Measurements from ENCODE around the gene SHKBP1.
A peak's percentile ranks its signal among the peaks of the same experiment; 100 is the strongest.
"Not testable (repeated sequence)": the region's sequence is repeated elsewhere in the genome, so short reads cannot be mapped to it uniquely, and the experiment has no call there.

The SHKBP1 gene

GRCh38 chr19:40576585-40577451 is at the start of gene SHKBP1:
Gene SHKBP1 (plus strand): TSS chr19:40576873. CDS start chr19:40576900, 27 bp downstream.
- peak; percentile 90 for DNase-seq

DNA sequence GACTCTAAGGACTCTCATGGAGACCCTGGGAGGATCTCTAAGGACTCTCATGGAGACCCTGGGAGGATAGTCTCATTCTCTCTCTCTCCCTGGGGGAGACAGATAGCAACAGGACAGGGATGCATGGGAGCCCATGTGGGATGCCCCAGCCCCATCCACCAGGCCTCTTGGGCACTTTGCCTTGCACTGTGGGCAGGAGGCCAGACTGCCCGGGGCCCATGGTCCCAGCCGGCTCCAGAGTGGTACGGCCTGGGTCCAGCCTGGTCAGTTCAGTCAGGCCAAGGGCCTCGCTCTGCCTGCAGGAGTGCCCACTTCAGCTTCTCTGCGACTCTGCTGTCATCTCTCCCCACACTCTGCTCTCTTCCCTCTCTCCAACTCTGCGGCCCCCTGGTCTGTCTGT is 48.6 kb upstream of the SHKBP1 start:
- no peak for DNase-seq

GRCh38 chr19:40528533-40529092 is 48.1 kb upstream of the SHKBP1 start:
- no peak for DNase-seq

- peak; percentile 79 for DNase-seq
Observed at GRCh38 chr19:40529093-40529954, 47.3 kb upstream of the SHKBP1 start.

DNA sequence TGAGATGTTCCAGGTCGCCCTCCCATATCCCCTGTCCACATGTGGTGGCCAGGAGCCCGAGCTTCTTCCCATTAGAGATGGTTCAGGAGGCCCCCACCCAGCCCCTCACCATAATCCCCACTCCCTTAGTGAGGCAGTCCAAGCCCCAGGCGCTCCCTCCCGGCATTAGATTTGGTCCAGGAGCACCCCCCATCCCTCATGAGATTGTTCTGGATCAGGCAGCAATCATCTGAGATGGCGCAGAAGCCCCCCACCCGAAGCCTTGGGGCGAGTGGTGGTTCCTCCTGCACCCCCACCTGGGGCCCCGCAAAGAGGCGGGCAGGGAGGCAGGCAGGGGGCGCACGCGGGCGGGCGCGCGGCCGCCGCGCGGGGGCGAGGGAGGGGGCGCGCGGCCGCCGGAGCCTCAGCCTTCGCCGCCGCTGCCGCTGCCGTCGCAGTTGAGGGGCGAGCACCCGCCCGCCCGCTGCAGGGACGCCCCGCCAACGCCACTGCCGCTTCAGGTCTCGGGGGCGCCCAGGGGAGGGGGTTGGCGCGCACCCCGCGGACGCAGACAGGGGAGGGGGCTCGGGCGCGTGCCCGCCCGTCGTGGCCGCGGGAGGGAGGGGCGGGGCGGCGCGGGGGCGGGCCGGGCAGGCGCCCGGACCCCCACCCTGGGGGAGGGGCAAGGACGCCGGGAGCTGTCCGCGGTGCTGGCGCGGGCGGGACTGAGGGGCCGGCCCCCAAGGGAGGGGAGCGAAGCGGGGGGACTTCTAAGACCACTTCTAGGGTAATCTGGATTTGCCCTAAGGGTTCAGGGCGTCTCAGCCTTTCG is 46.4 kb upstream of the SHKBP1 start:
- no peak for DNase-seq

- no peak for DNase-seq
Observed at GRCh38 chr19:40533508-40533907, 43.2 kb upstream of the SHKBP1 start.

- no peak for DNase-seq
Observed at GRCh38 chr19:40534148-40534547, 42.5 kb upstream of the SHKBP1 start.

- no peak for DNase-seq
Observed at GRCh38 chr19:40539070-40539469, 37.6 kb upstream of the SHKBP1 start.

DNA sequence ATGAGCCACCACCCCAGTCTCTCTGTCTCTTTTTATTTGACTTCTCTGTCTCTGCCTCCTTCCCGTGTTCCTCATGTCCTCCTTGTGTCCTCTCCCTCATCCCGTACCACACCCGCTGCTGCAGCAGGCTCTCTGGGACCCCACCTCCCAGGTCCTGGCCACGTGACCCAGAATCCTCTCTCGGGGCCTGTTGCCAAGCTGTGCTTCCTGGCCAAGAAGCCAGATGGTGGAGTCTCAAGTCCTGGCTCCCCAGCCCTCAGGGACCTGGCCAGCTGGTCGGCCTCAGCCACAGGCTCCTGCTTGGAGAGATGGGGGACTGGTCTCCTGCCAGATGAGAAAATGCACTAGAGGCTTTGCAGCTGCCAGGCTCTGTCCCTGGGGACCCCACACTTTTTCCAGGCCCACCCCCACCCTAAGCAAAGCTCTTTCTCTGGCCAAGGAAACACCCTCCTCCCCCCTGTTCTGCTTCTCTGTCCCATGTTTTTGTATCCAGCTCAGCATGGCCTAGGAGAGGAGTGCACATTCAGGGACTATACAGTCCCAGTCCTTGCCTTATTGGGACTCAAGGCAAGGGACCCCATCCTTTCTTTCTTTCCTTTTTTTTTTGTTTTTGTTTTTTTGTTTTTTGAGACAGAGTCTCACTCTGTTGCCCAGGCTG is 34.3 kb upstream of the SHKBP1 start:
- DNase-seq = no peak

DNA sequence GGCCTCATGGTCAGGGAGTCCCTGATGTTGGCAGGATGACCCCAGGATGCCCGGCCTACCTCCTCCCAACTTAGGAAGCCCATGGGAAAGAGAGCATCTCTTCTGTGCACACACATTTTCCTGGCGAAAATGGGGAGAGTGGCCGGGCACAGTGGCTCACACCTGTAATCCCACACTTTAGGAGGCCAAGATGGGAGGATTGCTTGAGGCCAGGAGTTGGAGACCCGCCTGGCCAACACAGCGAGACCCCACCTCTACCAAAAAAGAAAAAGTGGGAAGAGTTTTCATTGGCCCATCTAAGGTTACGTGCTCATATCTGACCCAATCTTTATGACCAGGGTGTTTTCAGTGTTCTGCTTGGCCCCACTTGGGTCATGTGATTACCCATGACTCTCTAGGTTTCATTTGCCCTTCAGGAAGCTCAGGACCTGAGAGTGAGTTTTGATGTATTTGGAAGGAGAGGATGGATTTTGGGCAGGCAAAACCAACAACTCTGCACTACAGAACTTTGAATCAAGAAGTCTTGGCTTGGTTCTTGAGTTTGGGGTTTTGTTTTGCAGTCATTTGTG is 33.6 kb upstream of the SHKBP1 start:
- no peak for DNase-seq

- not testable (repeated sequence) for DNase-seq
Observed at GRCh38 chr19:40546153-40546841, 30.4 kb upstream of the SHKBP1 start.

DNA sequence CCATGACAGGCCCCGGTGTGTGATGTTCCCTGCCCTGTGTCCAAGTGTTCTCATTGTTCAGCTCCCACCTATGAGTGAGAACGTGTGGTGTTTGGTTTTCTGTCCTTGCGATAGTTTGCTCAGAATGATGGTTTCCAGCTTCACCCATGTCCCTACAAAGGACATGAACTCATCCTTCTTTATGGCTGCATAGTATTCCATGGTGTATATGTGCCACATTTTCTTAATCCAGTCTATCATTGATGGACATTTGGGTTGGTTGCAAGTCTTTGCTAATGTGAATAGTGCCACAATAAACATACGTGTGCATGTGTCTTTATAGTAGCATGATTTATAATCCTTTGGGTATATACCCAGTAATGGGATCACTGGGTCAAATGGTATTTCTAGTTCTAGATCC is 29.5 kb upstream of the SHKBP1 start:
- not testable (repeated sequence) for DNase-seq

DNA sequence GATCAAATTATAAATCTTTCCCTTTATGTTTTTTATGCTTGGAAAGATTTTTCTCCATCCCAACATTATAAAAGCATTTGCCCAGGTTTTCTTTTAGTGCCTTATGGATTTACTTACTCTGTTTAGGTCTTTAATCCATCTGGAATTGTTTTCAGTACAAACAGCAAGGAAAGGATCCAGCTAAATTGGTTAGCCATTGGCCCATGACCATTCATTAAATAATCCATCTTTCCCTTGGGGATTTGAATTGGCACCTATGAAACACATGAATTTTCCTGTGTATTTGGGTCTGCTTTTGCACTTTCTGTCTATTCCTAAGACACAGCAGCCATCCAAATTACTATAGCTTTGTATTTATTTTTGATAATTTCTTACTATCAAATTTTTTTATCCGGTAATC is 28.8 kb upstream of the SHKBP1 start:
- DNase-seq = no peak

DNA sequence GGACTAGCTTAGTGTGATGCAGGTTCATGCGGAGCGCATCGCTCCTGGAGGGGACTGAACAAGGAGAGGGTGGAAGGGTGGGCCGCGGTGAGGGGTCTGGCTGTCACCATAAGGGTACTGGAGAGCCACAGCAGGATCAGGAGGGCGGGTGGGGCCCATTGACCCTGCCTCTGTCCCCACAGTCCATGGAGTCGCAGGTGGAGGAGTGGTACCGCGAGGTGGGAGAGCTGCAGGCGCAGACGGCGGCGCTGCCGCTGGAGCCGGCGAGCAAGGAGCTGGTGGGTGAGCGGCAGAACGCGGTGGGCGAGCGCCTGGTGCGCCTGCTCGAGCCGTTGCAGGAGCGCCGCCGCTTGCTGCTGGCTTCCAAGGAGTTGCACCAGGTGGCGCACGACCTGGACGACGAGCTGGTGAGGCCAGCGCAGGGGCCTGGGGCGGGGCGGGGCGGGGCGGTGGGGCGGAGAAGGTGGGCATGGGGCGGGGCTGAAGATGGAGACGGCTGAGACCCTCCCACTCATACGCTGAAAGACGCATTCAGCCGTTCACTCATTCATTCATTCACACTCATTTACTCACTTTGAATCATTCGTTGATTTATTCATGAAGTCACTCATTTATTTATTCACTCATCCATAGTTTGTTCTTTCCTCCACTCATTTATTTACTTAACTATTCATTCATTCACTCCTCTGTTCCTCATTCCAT is 27.5 kb upstream of the SHKBP1 start:
- peak; percentile 77 for DNase-seq

- no peak for DNase-seq
Observed at GRCh38 chr19:40550951-40551350, 25.7 kb upstream of the SHKBP1 start.

DNA sequence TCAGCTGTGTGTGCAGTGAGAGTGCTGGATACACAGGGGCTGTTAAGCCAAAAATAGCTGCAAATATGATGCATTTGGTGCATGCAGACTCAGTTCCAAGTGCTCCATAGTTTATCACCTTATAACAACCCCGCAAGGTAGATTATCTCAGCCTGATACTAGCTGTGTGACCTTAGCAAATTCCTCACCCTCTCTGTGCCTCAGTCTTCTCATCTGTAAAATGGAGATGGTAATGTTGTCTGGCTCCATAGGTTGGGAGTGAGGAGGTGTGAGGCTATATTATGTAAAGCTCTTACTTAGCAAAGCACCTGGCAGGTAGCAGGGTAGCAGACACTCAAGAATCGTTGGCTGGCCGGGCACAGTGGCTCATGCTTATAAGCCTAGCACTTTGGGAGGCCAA is 23.8 kb upstream of the SHKBP1 start:
- DNase-seq = no peak

DNA sequence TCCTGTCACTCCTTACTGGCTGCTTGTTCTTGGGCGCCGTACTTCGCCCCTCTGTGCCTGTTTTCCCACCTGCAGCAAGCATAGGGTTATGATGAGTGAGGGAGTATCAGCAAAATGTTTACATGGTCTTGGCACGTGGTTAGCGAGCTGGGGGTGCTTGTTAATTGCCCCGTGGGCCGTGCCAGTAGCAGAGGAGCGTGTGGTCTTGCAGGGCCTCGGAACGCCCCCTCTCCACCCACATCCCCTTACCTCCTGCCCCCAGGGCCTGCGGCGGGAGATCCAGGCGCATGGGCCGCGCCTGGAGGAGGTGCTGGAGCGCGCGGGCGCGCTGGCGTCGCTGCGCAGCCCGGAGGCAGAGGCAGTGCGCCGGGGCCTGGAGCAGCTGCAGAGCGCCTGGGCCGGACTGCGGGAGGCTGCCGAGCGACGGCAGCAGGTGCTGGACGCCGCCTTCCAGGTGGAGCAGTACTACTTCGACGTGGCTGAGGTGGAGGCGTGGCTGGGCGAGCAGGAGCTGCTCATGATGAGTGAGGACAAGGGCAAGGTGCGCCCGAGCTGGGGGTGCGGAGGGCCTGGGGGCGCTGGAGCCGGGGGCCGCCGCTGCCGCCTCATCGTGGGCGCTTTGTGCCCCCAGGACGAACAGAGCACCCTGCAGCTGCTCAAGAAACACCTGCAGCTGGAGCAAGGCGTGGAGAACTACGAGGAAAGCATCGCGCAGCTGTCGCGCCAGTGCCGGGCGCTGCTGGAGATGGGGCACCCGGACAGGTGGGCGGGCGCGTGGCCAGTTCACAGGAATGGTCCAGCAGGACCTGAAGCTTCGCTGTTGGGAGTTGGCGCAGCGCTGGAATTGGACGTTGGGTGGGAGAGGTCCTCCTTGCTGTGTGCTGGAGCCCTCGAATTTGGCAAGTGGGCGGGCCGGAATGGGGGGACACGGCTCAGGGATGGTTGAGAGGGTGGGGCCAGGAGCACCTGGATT is 22.5 kb upstream of the SHKBP1 start:
- DNase-seq = no peak

GRCh38 chr19:40555978-40556689 is 20.5 kb upstream of the SHKBP1 start:
- no peak for DNase-seq

Data from stimulated activated naive CD4-positive, alpha-beta T cell treated with Interleukin-2 at 50 U/mL for 16 hours (primary cell).